ENCODE results near the gene PRSS21.

Gene PRSS21

DNA sequence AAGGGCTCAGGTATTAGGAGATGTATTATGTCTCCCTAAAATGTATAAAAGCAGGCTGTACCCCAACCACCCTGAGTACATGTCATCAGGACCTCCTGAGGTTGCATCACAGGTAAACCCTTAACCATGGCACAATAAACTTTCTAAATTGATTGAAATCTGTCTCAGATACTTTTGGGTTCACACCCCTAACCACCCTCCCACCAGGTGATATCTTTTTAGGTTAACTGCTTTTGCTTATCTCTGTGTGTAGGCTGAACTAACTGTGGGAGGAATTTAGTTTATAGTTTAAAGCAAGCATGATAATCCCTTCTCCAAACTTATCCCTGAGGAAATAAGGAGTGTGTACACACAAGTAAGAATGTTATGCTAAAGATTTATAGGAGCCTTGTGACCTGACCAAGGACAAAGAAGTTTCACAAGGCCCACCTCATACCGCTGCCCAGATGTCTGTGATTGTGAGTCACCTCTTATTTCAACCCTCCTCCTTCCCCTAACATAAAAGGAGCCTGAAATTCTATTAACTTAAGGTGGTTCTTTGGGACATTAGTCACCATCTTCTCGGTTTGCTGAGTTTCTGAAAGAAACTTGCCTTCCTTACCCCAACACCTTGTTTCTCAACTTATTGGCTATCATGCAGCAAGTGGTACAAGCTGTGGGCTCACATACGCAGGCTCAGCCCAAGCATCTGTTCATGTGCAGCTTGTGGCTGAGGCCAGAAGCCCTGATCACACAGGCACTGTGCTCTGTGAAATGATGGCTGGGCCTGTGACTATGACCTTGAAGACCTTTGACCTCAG lies 29.7 kb downstream of the PRSS21 start:
- Histone ChIP-seq H2AFZ (ENCODE audit: low read length, unreplicated experiment) (no peak overlapping the region), H3K4me1 (ENCODE audit: control insufficient read depth, insufficient read depth, low read length, unreplicated experiment) (no peaks in the 10 kb centered on the region), H3K27ac (ENCODE audit: low read depth, low read length) (no peak overlapping the region), H3K36me3 (ENCODE audit: insufficient read depth, low read length) (no peaks in the 10 kb centered on the region), H3K27me3 (ENCODE audit: insufficient read depth, low read length) (0 out of 2 replicates have a peak, but pooled peaks cover 8% of the 10 kb centered on the region), H3K79me2 (ENCODE audit: control insufficient read depth, insufficient read depth, low read length, unreplicated experiment) (no peaks in the 10 kb centered on the region), H3K4me3 (ENCODE audit: low read depth, low read length) (no peak overlapping the region)

DNA sequence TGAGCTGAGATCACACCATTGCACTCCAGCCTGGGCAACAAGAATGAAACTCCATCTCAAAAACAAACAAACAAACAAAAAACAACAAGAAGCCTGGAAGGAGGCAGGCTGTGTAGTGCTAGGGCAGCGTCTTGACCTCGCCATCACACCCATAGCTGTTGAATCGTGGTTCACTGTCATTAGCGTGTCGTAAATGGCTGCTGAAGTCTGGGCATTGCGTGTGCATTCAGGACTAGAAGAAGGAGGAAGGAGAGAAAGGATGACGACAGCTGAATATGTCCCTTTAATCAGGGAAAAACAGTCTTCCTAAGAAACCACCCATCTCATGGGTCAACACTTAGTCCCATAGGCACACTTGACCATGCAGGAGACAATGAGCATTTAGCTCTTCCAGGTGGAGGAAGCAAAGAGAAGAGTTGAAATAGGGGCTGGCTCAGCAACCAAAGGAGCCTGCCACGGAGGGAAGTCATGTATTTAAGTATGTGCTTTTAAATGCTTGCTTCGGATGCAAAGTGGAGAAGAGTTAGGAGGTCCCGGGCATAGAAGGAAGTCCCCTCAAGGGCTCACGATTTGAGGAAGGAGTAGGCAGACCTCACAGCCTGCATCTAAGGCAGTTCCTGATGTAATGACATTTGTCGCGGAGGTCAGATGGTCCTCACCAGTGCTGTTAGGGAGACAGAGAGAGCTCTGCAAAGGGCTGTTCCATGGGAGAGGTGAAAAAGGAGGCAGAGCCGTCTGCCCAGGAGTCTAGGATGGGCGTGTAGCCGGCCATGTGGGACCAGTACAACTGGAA lies 32.1 kb downstream of the PRSS21 start:
- no peaks in the 10 kb centered on the region for H3K4me1 ChIP-seq (ENCODE audit: control insufficient read depth, insufficient read depth, low read length, unreplicated experiment)
- 0 out of 2 replicates have a peak, but pooled peaks cover 8% of the 10 kb centered on the region for H3K27me3 ChIP-seq (ENCODE audit: insufficient read depth, low read length)
- no peak overlapping the region for H3K27ac ChIP-seq (ENCODE audit: low read depth, low read length)

DNA sequence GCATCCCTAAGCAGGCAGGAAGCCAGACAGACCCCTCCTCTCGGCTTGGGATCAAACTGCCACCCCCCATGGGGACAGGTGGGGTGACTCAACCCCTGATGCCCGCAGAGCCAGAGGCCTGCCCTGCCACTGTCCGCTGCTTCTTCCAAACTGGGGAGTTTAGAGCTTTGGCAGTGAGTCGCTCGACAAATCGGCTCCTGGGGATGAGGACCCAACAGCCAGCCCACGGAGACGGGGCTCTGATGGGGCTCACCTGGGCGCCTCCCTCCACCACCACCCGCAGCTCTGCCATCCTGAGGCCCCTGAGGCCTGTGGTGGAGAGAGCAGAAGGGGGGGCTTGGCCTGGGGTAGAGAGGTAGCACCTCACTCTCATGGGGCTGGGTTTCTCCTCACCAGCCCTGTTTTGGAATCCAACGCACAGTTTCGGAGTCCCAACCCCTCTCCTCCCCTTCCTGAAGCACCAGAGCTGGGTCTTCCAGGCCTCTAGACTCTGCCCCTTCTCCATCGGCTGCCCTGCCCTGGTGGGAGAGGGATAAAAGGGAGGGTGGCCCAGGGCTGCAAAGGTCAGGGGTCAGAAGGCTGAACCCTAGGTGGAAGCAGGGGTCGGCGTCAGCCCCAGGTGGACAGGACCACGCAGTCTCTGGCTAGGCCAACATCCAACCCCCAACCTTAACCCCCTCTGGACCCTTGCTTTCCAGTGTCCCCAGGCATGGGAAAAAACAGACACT lies 35.1 kb downstream of the PRSS21 start:
- Histone ChIP-seq H3K36me3 (ENCODE audit: insufficient read depth, low read length) (no peaks in the 10 kb centered on the region), H3K27me3 (ENCODE audit: insufficient read depth, low read length) (0 out of 2 replicates have a peak, but pooled peaks cover 8% of the 10 kb centered on the region), H3K4me1 (ENCODE audit: control insufficient read depth, insufficient read depth, low read length, unreplicated experiment) (no peaks in the 10 kb centered on the region), H3K4me3 (ENCODE audit: low read depth, low read length) (no peak overlapping the region), H2AFZ (ENCODE audit: low read length, unreplicated experiment) (no peak overlapping the region), H3K79me2 (ENCODE audit: control insufficient read depth, insufficient read depth, low read length, unreplicated experiment) (no peaks in the 10 kb centered on the region), H3K27ac (ENCODE audit: low read depth, low read length) (no peak overlapping the region)

More for the DNA sequence above, 32.1 kb downstream of the PRSS21 start:
- Histone ChIP-seq H2AFZ (ENCODE audit: low read length, unreplicated experiment) (no peak overlapping the region), H3K79me2 (ENCODE audit: control insufficient read depth, insufficient read depth, low read length, unreplicated experiment) (no peaks in the 10 kb centered on the region), H3K36me3 (ENCODE audit: insufficient read depth, low read length) (no peaks in the 10 kb centered on the region), H3K4me3 (ENCODE audit: low read depth, low read length) (no peak overlapping the region)

DNA sequence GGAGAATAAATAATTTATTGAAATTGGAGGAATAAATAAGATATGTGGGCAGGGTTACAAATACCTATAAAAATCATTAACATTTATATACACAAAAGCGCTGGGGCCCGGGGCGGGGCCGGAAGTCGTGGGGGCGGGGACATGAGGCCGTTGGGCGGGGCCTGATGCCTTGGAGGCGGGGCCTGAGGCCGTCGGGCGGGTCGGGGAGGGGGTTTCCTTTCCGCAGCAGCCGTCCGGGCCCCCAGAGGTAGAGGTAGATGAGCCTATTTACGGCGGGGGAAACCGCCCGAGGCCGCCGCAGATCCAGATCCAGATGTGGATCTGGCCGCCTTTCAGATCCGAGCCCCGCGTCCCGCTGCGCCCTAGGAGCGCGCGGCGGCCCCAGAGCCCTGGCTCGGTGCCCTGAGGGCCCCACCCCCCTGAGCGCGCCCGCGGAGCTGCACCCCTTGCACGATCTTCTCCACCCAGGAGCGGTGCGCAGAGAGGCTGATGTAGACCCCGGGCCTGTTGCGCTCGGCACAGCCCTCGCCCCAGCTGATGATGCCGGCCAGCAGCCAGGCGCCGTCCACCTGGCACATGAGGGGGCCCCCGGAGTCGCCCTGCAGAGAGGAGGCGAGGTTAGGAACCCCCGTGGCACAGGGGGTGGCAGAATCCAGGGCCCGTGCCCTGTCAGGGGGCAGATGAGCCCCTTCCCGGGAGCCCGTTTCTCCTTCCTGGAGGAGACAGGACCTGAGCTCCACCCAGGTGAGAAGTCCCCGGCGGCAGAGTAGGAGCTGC lies 35.9 kb downstream of the PRSS21 start:
- peaks cover 8% of the 10 kb centered on the region; the same call in 1 of the 2 replicates for H3K27me3 ChIP-seq (ENCODE audit: insufficient read depth, low read length)
- no peaks in the 10 kb centered on the region for H3K79me2 ChIP-seq (ENCODE audit: control insufficient read depth, insufficient read depth, low read length, unreplicated experiment)
- no peak overlapping the region for H2AFZ ChIP-seq (ENCODE audit: low read length, unreplicated experiment)
- no peaks in the 10 kb centered on the region for H3K4me1 ChIP-seq (ENCODE audit: control insufficient read depth, insufficient read depth, low read length, unreplicated experiment)
- no peak overlapping the region for H3K27ac ChIP-seq (ENCODE audit: low read depth, low read length)
- no peak overlapping the region for H3K4me3 ChIP-seq (ENCODE audit: low read depth, low read length)
- H3K36me3 ChIP-seq (ENCODE audit: insufficient read depth, low read length) = no peaks in the 10 kb centered on the region

DNA sequence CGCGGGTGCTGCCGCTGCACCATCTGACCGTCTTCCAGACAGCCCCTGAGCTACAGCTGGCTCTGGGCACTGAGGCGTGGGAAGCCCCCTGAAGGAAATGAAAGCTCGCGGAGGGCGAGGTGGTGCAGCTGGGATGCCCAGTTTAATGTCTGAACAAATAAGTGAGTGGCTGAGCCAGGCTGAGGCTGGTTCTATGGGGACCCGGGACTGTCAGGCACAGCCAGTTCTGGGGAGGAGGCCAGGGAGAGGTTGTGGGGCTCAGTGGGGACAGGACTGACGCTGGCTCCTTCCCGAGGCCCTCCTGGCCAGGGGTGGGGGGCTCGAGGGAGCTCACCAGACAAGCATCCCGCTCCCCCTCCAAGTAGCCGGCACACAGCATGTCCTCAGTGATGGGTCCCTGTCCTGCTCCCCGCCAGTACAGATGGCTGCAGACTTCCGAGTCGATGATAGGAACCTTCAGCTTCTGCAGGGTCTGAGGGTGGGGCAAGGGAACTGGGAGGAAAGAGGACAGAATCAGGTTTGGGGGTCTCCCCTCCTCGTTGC lies 36.6 kb downstream of the PRSS21 start:
- no peaks in the 10 kb centered on the region for H3K36me3 ChIP-seq (ENCODE audit: insufficient read depth, low read length)
- no peak overlapping the region for H3K27ac ChIP-seq (ENCODE audit: low read depth, low read length)
- H3K79me2 ChIP-seq (ENCODE audit: control insufficient read depth, insufficient read depth, low read length, unreplicated experiment) = no peaks in the 10 kb centered on the region
- H3K4me3 ChIP-seq (ENCODE audit: low read depth, low read length) = no peak overlapping the region
- no peaks in the 10 kb centered on the region for H3K4me1 ChIP-seq (ENCODE audit: control insufficient read depth, insufficient read depth, low read length, unreplicated experiment)
- no peak overlapping the region for H2AFZ ChIP-seq (ENCODE audit: low read length, unreplicated experiment)
- H3K27me3 ChIP-seq (ENCODE audit: insufficient read depth, low read length) = peaks cover 15% of the 10 kb centered on the region; the same call in 1 of the 2 replicates

DNA sequence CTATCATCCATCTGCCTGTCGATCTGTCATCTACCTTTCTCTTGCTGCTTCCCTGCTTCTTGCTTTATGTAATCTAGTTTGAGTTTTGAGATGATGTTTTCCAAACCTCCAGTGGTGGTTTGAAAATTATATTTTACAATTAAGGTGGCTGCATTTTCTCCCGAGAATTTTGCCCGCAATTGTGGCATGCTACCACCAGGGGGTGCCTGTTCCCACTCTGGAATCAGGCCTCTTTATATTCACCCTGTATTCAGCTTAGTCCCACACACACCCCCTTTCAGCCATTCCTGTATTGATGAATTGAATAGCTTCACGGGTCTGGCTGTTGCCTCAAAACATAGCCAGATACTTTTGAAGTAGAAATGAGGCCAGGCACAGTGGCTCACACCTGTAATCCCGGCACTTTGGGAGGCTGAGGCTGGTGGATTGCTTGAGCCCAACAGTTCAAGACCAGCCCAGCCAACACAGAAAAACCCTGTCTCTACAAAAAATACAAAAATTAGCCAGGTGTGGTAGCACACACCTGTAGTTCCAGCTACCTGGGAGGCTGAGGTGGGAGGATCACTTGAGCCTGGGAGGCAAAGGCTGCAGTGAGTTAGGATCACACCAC lies 37.8 kb downstream of the PRSS21 start:
- Histone ChIP-seq H3K4me1 (ENCODE audit: control insufficient read depth, insufficient read depth, low read length, unreplicated experiment) (no peaks in the 10 kb centered on the region), H3K4me3 (ENCODE audit: low read depth, low read length) (no peak overlapping the region), H3K27ac (ENCODE audit: low read depth, low read length) (no peak overlapping the region), H3K36me3 (ENCODE audit: insufficient read depth, low read length) (no peaks in the 10 kb centered on the region), H3K79me2 (ENCODE audit: control insufficient read depth, insufficient read depth, low read length, unreplicated experiment) (no peaks in the 10 kb centered on the region), H2AFZ (ENCODE audit: low read length, unreplicated experiment) (no peak overlapping the region), H3K27me3 (ENCODE audit: insufficient read depth, low read length) (peaks cover 12% of the 10 kb centered on the region; the same call in 1 of the 2 replicates)

DNA sequence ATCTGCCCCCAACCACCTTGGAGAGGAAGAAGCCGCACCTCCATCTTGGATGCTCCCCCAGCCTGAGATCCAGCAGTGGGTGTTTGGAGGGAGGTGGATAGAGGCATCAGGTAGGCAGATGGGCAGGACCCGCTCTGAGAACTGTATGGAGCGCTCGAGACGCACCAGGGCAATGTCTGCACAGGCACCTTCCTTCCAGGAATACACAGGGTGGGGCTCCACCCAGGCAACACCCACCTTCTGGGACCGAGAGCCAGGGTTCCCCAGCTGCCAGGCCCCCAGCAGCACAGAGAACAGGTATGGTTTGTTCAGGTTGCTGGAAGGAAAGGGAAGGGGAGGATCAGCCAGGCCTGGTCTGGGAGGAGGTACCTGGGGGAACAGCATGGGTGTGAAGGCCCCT lies 38.5 kb downstream of the PRSS21 start:
- Histone ChIP-seq H3K4me1 (ENCODE audit: control insufficient read depth, insufficient read depth, low read length, unreplicated experiment) (no peaks in the 10 kb centered on the region), H3K79me2 (ENCODE audit: control insufficient read depth, insufficient read depth, low read length, unreplicated experiment) (no peaks in the 10 kb centered on the region), H3K36me3 (ENCODE audit: insufficient read depth, low read length) (no peaks in the 10 kb centered on the region), H3K27ac (ENCODE audit: low read depth, low read length) (no peak overlapping the region), H2AFZ (ENCODE audit: low read length, unreplicated experiment) (no peak overlapping the region), H3K4me3 (ENCODE audit: low read depth, low read length) (no peak overlapping the region), H3K27me3 (ENCODE audit: insufficient read depth, low read length) (peaks cover 7% of the 10 kb centered on the region; the same call in 1 of the 2 replicates)

DNA sequence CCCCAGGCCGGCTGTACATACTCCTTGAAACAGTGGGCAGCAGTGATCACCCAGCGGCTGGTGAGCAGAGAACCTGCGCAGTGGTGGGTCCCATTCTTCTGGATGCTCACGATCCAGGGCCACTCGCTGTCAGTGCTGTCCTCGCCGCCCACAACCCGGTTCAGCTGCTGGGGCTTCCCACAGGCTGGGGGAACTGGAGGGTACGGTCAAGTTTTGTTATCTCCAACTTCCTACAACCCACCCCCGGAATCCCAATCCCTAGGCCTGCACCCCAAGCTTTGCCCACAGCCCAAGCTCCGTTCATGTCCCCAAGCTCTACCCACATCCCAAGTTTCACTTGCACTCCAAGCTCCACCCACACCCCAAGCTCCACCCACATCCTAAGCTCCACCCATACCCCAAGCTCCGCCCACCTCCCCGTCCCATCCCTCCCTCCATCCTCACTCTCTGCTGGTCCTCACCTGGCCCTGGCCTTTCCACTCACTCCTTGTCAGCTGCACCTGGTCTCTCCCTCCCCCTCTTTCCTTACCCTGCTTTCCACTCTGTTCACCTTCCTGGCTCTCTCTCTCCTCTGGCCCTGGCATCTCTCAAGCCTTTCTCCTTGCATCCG lies 39.1 kb downstream of the PRSS21 start:
- Histone ChIP-seq H3K4me1 (ENCODE audit: control insufficient read depth, insufficient read depth, low read length, unreplicated experiment) (no peaks in the 10 kb centered on the region), H2AFZ (ENCODE audit: low read length, unreplicated experiment) (no peak overlapping the region), H3K27me3 (ENCODE audit: insufficient read depth, low read length) (peaks cover 7% of the 10 kb centered on the region; the same call in 1 of the 2 replicates), H3K79me2 (ENCODE audit: control insufficient read depth, insufficient read depth, low read length, unreplicated experiment) (no peaks in the 10 kb centered on the region), H3K27ac (ENCODE audit: low read depth, low read length) (no peak overlapping the region), H3K4me3 (ENCODE audit: low read depth, low read length) (no peak overlapping the region), H3K36me3 (ENCODE audit: insufficient read depth, low read length) (no peaks in the 10 kb centered on the region)

DNA sequence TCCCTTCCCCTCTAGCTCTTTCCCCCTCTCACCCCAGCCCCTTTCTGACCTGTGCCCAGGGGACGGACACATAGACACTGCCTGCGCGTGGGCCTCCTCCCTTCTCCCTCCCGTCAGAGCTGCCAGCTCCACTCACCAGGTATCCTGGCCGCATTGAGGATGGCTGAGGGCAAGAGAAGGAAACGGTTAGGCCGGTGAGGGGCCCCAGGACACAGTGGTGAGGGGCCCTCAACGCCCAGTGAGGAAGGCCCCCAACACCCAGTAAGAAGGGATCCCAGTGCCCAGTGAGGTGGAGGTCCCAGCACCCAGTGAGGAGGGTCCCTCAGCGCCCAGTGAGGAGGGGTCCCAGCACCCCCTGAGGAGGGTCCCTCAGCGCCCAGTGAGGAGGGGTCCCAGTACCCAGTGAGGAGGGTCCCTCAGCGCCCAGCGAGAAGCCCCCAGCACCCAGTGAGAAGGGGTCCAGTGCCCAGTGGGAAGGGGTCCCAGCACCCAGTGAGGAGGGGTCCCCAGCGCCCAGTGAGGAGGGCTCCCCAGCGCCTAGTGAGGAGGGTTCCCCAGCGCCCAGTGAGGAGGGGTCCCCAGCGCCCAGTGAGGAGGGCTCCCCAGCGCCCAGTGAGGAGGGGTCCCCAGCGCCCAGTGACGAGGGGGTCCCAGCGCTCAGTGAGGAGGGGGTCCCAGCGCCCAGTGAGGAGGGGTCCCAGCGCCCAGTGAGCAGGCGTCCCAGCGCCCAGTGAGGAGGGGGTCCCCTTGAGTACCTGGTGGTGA lies 39.8 kb downstream of the PRSS21 start:
- H3K4me3 ChIP-seq (ENCODE audit: low read depth, low read length) = no peak overlapping the region
- no peak overlapping the region for H2AFZ ChIP-seq (ENCODE audit: low read length, unreplicated experiment)
- peaks cover 7% of the 10 kb centered on the region; the same call in 1 of the 2 replicates for H3K27me3 ChIP-seq (ENCODE audit: insufficient read depth, low read length)
- no peaks in the 10 kb centered on the region for H3K36me3 ChIP-seq (ENCODE audit: insufficient read depth, low read length)
- H3K27ac ChIP-seq (ENCODE audit: low read depth, low read length) = no peak overlapping the region
- H3K79me2 ChIP-seq (ENCODE audit: control insufficient read depth, insufficient read depth, low read length, unreplicated experiment) = no peaks in the 10 kb centered on the region
- no peaks in the 10 kb centered on the region for H3K4me1 ChIP-seq (ENCODE audit: control insufficient read depth, insufficient read depth, low read length, unreplicated experiment)
